HG03135 (cell line): ENCODE results near the gene NLRP9.
"Not testable (repeated sequence)": the region's sequence is repeated elsewhere in the genome, so short reads cannot be mapped to it uniquely, and the experiment has no call there.

Experiments used
- ATAC-seq: cut with Tn5 transposase; IDR thresholded peaks from one replicate; pipeline ENCODE4 v1.9.1; 2021; ENCODE audit warnings: mild to moderate bottlenecking, moderate library complexity; ENCODE audit not compliant: unreplicated experiment

The NLRP9 gene

GRCh38 chr19:55738302-55738701 is at the start of gene NLRP9:
Gene NLRP9 (minus strand): TSS chr19:55738402. CDS start chr19:55738374, 28 bp downstream.
- no peak for ATAC-seq

- no peak for ATAC-seq
Observed at GRCh38 chr19:55781112-55781511, 42.9 kb upstream of the NLRP9 start.

GRCh38 chr19:55778331-55778730 is 40.1 kb upstream of the NLRP9 start:
- no peak for ATAC-seq

GRCh38 chr19:55777528-55777927 is 39.3 kb upstream of the NLRP9 start:
- ATAC-seq = no peak

- not testable (repeated sequence) for ATAC-seq
Observed at GRCh38 chr19:55769632-55770031, 31.4 kb upstream of the NLRP9 start.

- ATAC-seq = not testable (repeated sequence)
Observed at GRCh38 chr19:55768818-55769217, 30.6 kb upstream of the NLRP9 start, which contains the start of gene RFPL4AL1. Gene RFPL4AL1 (plus strand): TSS chr19:55769118. CDS start chr19:55771805, 2,687 bp downstream.

- ATAC-seq = no peak
Observed at GRCh38 chr19:55766466-55766865, 28.3 kb upstream of the NLRP9 start.

- ATAC-seq = not testable (repeated sequence)
Observed at GRCh38 chr19:55758797-55759196, 20.6 kb upstream of the NLRP9 start, which contains the start of gene RFPL4A. Gene RFPL4A (plus strand): TSS chr19:55759097. CDS start chr19:55761801, 2,704 bp downstream.

GRCh38 chr19:55756808-55757207 is 18.6 kb upstream of the NLRP9 start:
- ATAC-seq = not testable (repeated sequence)

GRCh38 chr19:55753401-55753800 is 15.2 kb upstream of the NLRP9 start:
- ATAC-seq = no peak

- ATAC-seq = no peak
Observed at GRCh38 chr19:55750715-55751114, 12.5 kb upstream of the NLRP9 start.

- ATAC-seq = not testable (repeated sequence)
Observed at GRCh38 chr19:55730378-55730777, 7.8 kb downstream of the NLRP9 start.

- ATAC-seq = no peak
Observed at GRCh38 chr19:55723491-55723890, 14.7 kb downstream of the NLRP9 start.

GRCh38 chr19:55720801-55721200 is 17.4 kb downstream of the NLRP9 start:
- no peak for ATAC-seq

GRCh38 chr19:55720214-55720746 is 17.9 kb downstream of the NLRP9 start:
- ATAC-seq = no peak

GRCh38 chr19:55717879-55718711 is 20.1 kb downstream of the NLRP9 start:
- ATAC-seq = not testable (repeated sequence)

- ATAC-seq = no peak
Observed at GRCh38 chr19:55717251-55717650, 21.0 kb downstream of the NLRP9 start.

GRCh38 chr19:55716531-55716930 is 21.7 kb downstream of the NLRP9 start:
- no peak for ATAC-seq

GRCh38 chr19:55712804-55713631 is 25.2 kb downstream of the NLRP9 start:
- no peak for ATAC-seq

- ATAC-seq = no peak
Observed at GRCh38 chr19:55711719-55712118, 26.5 kb downstream of the NLRP9 start.

- ATAC-seq = no peak
Observed at GRCh38 chr19:55705972-55706371, 32.2 kb downstream of the NLRP9 start.
